Retinal pigment epithelial cell (primary cell): ENCODE data around the gene DMD.
"Not testable (repeated sequence)": the region's sequence is repeated elsewhere in the genome, so short reads cannot be mapped to it uniquely, and the experiment has no call there.

Experiments
- DNase-seq: peaks from one replicate; pipeline ENCODE4 v3.0.0-alpha.2; 2010; ENCODE audit warnings: low read depth
- H3K4me3 ChIP-seq: 2 replicates; pipeline ENCODE4 v1.5.1; 2011; ENCODE audit warnings: mild to moderate bottlenecking, low read length, control low read depth, moderate library complexity
- TF ChIP-seq, protein P1 (sequence below): conservative IDR thresholded peaks from 2 replicates; pipeline ENCODE4 v1.5.1; 2011; ENCODE audit warnings: low read depth, low read length, control low read depth, inconsistent platforms

DMD gene

DNA sequence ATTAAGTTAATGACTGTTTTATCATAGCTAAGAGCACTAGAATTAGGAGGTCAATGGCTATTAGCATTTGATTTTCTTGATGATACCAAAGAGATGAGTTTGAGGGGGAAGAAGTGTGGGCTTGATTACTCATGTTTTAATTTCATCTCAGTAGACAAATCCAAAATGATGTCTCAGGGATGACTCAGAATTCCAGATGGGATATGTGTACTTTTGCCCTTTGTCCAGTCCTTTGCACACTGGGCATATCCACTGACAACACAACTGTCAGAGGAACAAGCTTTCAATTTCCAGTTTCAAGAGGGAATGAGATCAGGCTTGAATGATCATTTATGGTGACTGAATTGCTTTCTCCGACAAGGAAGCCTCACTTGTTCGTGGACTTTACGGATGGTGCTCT is 1814.2 kb downstream of the DMD start:
- DNase-seq = no peak
- TF ChIP-seq, protein P1, sequence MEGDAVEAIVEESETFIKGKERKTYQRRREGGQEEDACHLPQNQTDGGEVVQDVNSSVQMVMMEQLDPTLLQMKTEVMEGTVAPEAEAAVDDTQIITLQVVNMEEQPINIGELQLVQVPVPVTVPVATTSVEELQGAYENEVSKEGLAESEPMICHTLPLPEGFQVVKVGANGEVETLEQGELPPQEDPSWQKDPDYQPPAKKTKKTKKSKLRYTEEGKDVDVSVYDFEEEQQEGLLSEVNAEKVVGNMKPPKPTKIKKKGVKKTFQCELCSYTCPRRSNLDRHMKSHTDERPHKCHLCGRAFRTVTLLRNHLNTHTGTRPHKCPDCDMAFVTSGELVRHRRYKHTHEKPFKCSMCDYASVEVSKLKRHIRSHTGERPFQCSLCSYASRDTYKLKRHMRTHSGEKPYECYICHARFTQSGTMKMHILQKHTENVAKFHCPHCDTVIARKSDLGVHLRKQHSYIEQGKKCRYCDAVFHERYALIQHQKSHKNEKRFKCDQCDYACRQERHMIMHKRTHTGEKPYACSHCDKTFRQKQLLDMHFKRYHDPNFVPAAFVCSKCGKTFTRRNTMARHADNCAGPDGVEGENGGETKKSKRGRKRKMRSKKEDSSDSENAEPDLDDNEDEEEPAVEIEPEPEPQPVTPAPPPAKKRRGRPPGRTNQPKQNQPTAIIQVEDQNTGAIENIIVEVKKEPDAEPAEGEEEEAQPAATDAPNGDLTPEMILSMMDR = no peak
- no peak overlapping the region for H3K4me3 ChIP-seq

- no peak for DNase-seq
- TF ChIP-seq, protein P1 = no peak
- no peak overlapping the region for H3K4me3 ChIP-seq
These were observed 1818.8 kb downstream of the DMD start for GRCh38 chrX:31392513-31392912.

- DNase-seq = no peak
- TF ChIP-seq, protein P1 = no peak
- H3K4me3 ChIP-seq = no peak overlapping the region
These were observed 1822.4 kb downstream of the DMD start for GRCh38 chrX:31388946-31389345.

DNA sequence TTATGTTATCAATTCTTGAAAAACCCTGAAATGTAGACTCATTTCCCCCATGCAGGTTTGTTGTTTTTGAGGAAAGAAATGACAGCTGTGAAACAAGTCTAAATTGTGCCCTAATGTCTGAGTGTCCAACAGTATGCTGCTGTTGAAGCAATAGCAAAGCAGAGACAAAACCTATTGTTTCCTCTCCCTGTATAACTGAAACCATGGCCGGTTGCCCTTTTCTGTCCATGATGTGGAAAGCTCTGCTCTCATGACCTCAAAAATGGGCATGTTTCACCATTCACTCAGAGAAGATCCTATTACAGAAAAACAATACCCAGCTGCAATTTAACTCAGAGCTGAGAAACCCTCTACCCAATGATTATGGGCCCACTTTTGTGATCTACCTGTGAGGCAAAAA is 1826.9 kb downstream of the DMD start:
- TF ChIP-seq, protein P1 = no peak
- no peak for DNase-seq
- no peak overlapping the region for H3K4me3 ChIP-seq

GRCh38 chrX:31383991-31384390 is 1827.4 kb downstream of the DMD start:
- H3K4me3 ChIP-seq = no peak overlapping the region
- no peak for DNase-seq
- TF ChIP-seq, protein P1 = no peak

- DNase-seq, H3K4me3 ChIP-seq: not testable (repeated sequence)
These were observed 1832.4 kb downstream of the DMD start for GRCh38 chrX:31378973-31379372.

GRCh38 chrX:31377821-31378220 is 1833.5 kb downstream of the DMD start:
- not testable (repeated sequence) for H3K4me3 ChIP-seq, DNase-seq

DNA sequence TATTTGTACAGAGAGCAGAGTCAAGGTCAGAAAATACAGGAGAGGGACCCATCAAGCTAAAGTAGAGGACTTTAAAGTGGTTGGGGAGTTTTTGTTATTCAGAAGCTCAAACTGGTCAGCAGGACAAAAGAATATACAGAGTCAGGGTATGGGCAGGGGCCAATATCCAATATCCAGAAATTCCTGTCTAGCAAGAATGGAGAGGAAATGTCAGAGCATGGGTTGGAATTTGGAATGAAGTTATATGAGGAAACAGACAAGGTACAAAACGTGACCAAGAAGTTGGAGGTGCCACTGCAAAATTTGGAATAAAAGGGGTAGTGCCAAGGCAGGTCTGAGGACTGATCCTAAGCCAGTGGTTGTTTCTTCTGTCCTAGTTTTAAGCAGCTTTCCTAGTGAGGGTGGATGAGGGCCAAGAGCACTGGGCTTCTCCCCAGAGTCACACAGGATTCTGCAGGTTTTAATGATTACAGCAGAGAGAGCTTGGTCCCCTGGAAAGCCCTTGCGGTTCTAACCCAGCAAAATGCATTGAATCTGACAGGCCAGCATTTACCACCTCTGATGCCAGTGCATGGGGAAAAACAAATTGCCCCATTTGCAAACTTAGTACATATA is 1834.8 kb downstream of the DMD start:
- DNase-seq = no peak
- TF ChIP-seq, protein P1 = no peak
- H3K4me3 ChIP-seq = no peak overlapping the region
